Activated T-helper 9 cell treated with anti-CD3 and anti-CD28 coated beads, Interleukin-2, amount 50 U/mL, for 16 hours (primary cell): Measurements from ENCODE around the gene MCM3.
A peak's percentile ranks its signal among the peaks of the same experiment; 100 is the strongest.

ENCODE experiments used
- DNase-seq: peaks from one replicate; pipeline ENCODE4 v3.0.0-alpha.2; 2020; ENCODE audit warnings: low read depth

MCM3 gene

GRCh38 chr6:52249078-52249477, 35.5 kb downstream of the MCM3 start:
- no peak for DNase-seq

- no peak for DNase-seq
These were observed 39.1 kb downstream of the MCM3 start for GRCh38 chr6:52245425-52245824.

GRCh38 chr6:52244400-52244799, 40.1 kb downstream of the MCM3 start, which contains the start of gene IL17F:
TSS of gene IL17F (minus strand) at chr6:52244500. CDS start at chr6:52244429, 71 bp downstream.
- DNase-seq: no peak

- no peak for DNase-seq
These were observed 41.2 kb downstream of the MCM3 start for GRCh38 chr6:52243282-52243893.

GRCh38 chr6:52241819-52242218, 42.7 kb downstream of the MCM3 start:
- no peak for DNase-seq

- DNase-seq: no peak
These were observed 50.3 kb downstream of the MCM3 start for GRCh38 chr6:52233975-52234823.

GRCh38 chr6:52233005-52233404, 51.5 kb downstream of the MCM3 start:
- no peak for DNase-seq

GRCh38 chr6:52231406-52232127, 53.0 kb downstream of the MCM3 start:
- no peak for DNase-seq

- DNase-seq: no peak
These were observed 53.9 kb downstream of the MCM3 start for GRCh38 chr6:52230685-52231084.

- DNase-seq: peak; percentile 29
These were observed 57.0 kb downstream of the MCM3 start for GRCh38 chr6:52227495-52227894.

GRCh38 chr6:52221302-52221701, 63.2 kb downstream of the MCM3 start:
- DNase-seq: peak; percentile 5

- DNase-seq: no peak
These were observed 66.8 kb downstream of the MCM3 start for GRCh38 chr6:52217761-52218160.

- no peak for DNase-seq
These were observed 67.5 kb downstream of the MCM3 start for GRCh38 chr6:52216932-52217575.

GRCh38 chr6:52215787-52216186, 68.8 kb downstream of the MCM3 start:
- no peak for DNase-seq
